K562 (cell line): ENCODE data around the gene ZNF778. TPM values are rescaled to one million over a fixed set of nuclear protein-coding genes. Genes with fewer than 3 reads are reported as not detected.
A peak's percentile ranks its signal among the peaks of the same experiment; 100 is the strongest.

Experiments used
- EHMT2 ChIP-seq: fragments of 450-650 bp; IDR thresholded peaks from 2 replicates; pipeline ENCODE4 v1.6.1; 2018; ENCODE audit warnings: antibody characterized with exemption
- KHSRP ChIP-seq: fragments of 450-650 bp; IDR thresholded peaks from 2 replicates; pipeline ENCODE4 v1.6.1; 2017
- NFRKB ChIP-seq: fragments of 450-650 bp; IDR thresholded peaks from 2 replicates; pipeline ENCODE4 v1.6.1; 2016; ENCODE audit warnings: low read depth
- POLR2G ChIP-seq: fragments of 200-400 bp; formaldehyde crosslinking; IDR thresholded peaks from 2 replicates; pipeline ENCODE4 v1.6.1; 2017; ENCODE audit warnings: low read depth, mild to moderate bottlenecking, antibody characterized with exemption, low read length, moderate library complexity
- POLR2H ChIP-seq: IDR thresholded peaks from 2 replicates; pipeline ENCODE4 v1.6.1; 2016; ENCODE audit warnings: missing genetic modification characterization, low read depth, mild to moderate bottlenecking, control low read depth, missing compliant biosample characterization, moderate library complexity
- RBM22 ChIP-seq: fragments of 200-400 bp; formaldehyde crosslinking; IDR thresholded peaks from 2 replicates; pipeline ENCODE4 v1.6.1; 2018; ENCODE audit warnings: low read length, low read depth; ENCODE audit not compliant: poor library complexity, severe bottlenecking
- SNIP1 ChIP-seq: fragments of 450-650 bp; IDR thresholded peaks from 2 replicates; pipeline ENCODE4 v1.7.1; 2017; ENCODE audit warnings: low read depth, mild to moderate bottlenecking
- SRSF3 ChIP-seq: fragments of 200-400 bp; formaldehyde crosslinking; IDR thresholded peaks from 2 replicates; pipeline ENCODE4 v1.6.1; 2016; ENCODE audit warnings: mild to moderate bottlenecking, low read length, moderate library complexity; ENCODE audit not compliant: insufficient read depth
- TCF7 ChIP-seq: sonication (generic); IDR thresholded peaks from 2 replicates; pipeline ENCODE4 v1.6.1; 2016; ENCODE audit warnings: antibody characterized with exemption, borderline replicate concordance
- TFAM ChIP-seq: fragments of 250-450 bp; sonication (Bioruptor Pico); conservative IDR thresholded peaks from 2 replicates; pipeline ENCODE4 v1.5.0; 2021; ENCODE audit warnings: mild to moderate bottlenecking, moderate library complexity
- TRIM24 ChIP-seq, 2 experiments: fragments of 450-650 bp; IDR thresholded peaks; 2 replicates each; pipeline ENCODE4 v1.6.1; 2016
- ZFX ChIP-seq: sonication (generic); formaldehyde crosslinking; IDR thresholded peaks from 2 replicates; pipeline ENCODE4 v1.8.0; 2022; ENCODE audit warnings: mild to moderate bottlenecking, missing genetic modification reagents, moderate library complexity
- ZNF146 ChIP-seq: IDR thresholded peaks from one replicate; pipeline ENCODE4 v1.6.1; 2018; ENCODE audit warnings: missing compliant biosample characterization; ENCODE audit not compliant: unreplicated experiment
- ZNF184 ChIP-seq: sonication (generic); formaldehyde crosslinking; IDR thresholded peaks from 2 replicates; pipeline ENCODE4 v1.5.0; 2020; ENCODE audit warnings: missing genetic modification reagents
- ZNF232 ChIP-seq: sonication (generic); formaldehyde crosslinking; IDR thresholded peaks from 2 replicates; pipeline ENCODE4 v1.8.0; 2022; ENCODE audit warnings: mild to moderate bottlenecking, missing genetic modification reagents
- polyA plus RNA-seq, 8 experiments: library from polyadenylated mRNA; depleted of rRNA in 4 of 8; stranded (reverse) in 5 of 8; unstranded in 3 of 8; fragments of >200 nt; fragmentation: Nextera tagmentation in 2 of 8; fragmentation: Illumina TruSeq in 1 of 8; extraction: Ambion mirVana in 2 of 8; extraction: Trizol in 1 of 8; gene quantifications; 2 replicates each; pipeline versions ENCODE4 v1.2.1 to v1.2.3, GENCODE V29; 2011 to 2014; ENCODE audit warnings: inconsistent platforms in 1 of 8, missing spikeins in 1 of 8
- total RNA-seq, 7 experiments: library from RNA; depleted of rRNA in 6 of 7; stranded (reverse); fragments of >200 nt in 6 of 7; fragmentation: Illumina TruSeq in 2 of 7; extraction: Trizol in 2 of 7; gene quantifications; 2 replicates each; pipeline versions ENCODE4 v1.2.1 to v1.2.3, GENCODE V29; 2011 to 2021; ENCODE audit warnings: low replicate concordance in 1 of 7
- TF ChIP-seq, protein P1 (sequence below): sonication (generic); formaldehyde crosslinking; IDR thresholded peaks from 2 replicates; pipeline ENCODE4 v1.8.1; 2023; ENCODE audit warnings: mild to moderate bottlenecking, missing genetic modification reagents
- TF ChIP-seq, protein P2 (sequence below): fragments of 450-650 bp; IDR thresholded peaks from 2 replicates; pipeline ENCODE4 v1.6.1; 2017; ENCODE audit warnings: antibody characterized with exemption
- TF ChIP-seq, protein P3 (sequence below): fragments of 250-450 bp; sonication (Bioruptor Pico); IDR thresholded peaks from 2 replicates; pipeline ENCODE4 v1.5.1; 2021; ENCODE audit warnings: mild to moderate bottlenecking
- TF ChIP-seq, protein P4 (sequence below): sonication (generic); formaldehyde crosslinking; IDR thresholded peaks from 2 replicates; pipeline ENCODE4 v1.4.0; 2020; ENCODE audit warnings: mild to moderate bottlenecking, missing genetic modification reagents
- TF ChIP-seq, protein P5 (sequence below): sonication (generic); formaldehyde crosslinking; IDR thresholded peaks from 2 replicates; pipeline ENCODE4 v1.8.1; 2022; ENCODE audit warnings: missing genetic modification reagents

Gene ZNF778
- total and polyA plus RNA-seq, 9 of the 15 experiments (the other 6 are each of a cell fraction or from before 2014, with no cell fraction given) = 0.70 to 60.6 (median 7.5) TPM

DNA sequence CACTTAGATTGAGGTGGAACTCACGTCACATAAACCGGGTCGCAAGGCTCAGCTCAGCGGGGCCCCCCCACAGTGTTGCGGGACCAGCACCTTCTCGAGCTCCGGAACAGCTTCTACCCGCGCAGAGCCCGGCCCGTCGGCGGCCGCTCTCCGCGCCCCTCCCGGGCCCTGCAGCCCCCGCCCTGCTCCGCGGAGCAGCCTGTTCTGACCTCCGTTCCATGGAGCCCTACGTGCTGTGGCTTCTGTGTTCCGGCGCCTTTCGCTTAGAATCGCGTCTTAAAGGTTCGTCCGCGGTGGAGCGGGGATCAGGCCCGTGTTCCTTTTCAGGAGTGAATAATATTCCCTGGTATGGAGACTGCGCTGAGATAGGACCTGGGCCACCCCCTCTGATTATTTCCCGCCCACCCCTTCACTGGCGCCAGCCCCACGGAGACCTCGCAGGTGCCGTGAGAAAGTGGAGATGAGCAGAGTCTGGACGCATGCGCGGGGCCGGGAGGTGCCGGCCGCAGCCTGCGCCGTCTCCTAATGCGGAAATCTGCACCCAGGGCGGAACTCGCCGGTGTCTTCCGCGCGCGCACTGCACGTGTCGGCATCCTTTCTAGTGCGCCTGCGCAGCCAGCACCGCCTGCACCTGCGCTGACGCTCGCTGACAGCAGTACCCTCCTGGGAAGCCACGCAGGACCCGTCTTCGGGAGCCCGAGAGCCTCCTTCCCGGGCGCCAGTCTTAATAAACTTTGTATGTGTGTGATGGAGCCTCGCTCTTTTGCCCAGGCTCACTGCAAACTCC lies 30.9 kb downstream of the ZNF778 start (continued):
- no peak for TF ChIP-seq EHMT2
- TF ChIP-seq, protein P1, sequence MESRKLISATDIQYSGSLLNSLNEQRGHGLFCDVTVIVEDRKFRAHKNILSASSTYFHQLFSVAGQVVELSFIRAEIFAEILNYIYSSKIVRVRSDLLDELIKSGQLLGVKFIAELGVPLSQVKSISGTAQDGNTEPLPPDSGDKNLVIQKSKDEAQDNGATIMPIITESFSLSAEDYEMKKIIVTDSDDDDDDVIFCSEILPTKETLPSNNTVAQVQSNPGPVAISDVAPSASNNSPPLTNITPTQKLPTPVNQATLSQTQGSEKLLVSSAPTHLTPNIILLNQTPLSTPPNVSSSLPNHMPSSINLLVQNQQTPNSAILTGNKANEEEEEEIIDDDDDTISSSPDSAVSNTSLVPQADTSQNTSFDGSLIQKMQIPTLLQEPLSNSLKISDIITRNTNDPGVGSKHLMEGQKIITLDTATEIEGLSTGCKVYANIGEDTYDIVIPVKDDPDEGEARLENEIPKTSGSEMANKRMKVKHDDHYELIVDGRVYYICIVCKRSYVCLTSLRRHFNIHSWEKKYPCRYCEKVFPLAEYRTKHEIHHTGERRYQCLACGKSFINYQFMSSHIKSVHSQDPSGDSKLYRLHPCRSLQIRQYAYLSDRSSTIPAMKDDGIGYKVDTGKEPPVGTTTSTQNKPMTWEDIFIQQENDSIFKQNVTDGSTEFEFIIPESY (CRISPR knock-in tag) = peak; percentile 78
- TF ChIP-seq TFAM (CRISPR knock-in tag) = no peak
- no peak for TF ChIP-seq TCF7
- TF ChIP-seq POLR2H (tag) = no peak
- TF ChIP-seq SNIP1 = no peak
- no peak for TF ChIP-seq RBM22
- TF ChIP-seq, protein P2, sequence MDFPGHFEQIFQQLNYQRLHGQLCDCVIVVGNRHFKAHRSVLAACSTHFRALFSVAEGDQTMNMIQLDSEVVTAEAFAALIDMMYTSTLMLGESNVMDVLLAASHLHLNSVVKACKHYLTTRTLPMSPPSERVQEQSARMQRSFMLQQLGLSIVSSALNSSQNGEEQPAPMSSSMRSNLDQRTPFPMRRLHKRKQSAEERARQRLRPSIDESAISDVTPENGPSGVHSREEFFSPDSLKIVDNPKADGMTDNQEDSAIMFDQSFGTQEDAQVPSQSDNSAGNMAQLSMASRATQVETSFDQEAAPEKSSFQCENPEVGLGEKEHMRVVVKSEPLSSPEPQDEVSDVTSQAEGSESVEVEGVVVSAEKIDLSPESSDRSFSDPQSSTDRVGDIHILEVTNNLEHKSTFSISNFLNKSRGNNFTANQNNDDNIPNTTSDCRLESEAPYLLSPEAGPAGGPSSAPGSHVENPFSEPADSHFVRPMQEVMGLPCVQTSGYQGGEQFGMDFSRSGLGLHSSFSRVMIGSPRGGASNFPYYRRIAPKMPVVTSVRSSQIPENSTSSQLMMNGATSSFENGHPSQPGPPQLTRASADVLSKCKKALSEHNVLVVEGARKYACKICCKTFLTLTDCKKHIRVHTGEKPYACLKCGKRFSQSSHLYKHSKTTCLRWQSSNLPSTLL = no peak
- no peak for TF ChIP-seq NFRKB
- TF ChIP-seq, protein P3, sequence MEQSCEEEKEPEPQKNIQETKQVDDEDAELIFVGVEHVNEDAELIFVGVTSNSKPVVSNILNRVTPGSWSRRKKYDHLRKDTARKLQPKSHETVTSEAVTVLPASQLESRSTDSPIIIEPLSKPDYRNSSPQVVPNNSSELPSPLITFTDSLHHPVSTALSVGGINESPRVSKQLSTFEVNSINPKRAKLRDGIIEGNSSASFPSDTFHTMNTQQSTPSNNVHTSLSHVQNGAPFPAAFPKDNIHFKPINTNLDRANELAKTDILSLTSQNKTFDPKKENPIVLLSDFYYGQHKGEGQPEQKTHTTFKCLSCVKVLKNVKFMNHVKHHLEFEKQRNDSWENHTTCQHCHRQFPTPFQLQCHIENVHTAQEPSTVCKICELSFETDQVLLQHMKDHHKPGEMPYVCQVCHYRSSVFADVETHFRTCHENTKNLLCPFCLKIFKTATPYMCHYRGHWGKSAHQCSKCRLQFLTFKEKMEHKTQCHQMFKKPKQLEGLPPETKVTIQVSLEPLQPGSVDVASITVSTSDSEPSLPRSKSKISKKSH = no peak
- peak; percentile 23; the same call in 1 of the 2 replicates for TF ChIP-seq POLR2G
- peak; percentile 87 for TF ChIP-seq ZNF146 (CRISPR knock-in tag)
- TF ChIP-seq ZFX (CRISPR knock-in tag) = no peak
- TF ChIP-seq KHSRP = no peak
- no peak for TF ChIP-seq SRSF3
- no peak for TF ChIP-seq TRIM24 (IDR thresholded peaks at IDR 0.05)
- TF ChIP-seq, protein P4, sequence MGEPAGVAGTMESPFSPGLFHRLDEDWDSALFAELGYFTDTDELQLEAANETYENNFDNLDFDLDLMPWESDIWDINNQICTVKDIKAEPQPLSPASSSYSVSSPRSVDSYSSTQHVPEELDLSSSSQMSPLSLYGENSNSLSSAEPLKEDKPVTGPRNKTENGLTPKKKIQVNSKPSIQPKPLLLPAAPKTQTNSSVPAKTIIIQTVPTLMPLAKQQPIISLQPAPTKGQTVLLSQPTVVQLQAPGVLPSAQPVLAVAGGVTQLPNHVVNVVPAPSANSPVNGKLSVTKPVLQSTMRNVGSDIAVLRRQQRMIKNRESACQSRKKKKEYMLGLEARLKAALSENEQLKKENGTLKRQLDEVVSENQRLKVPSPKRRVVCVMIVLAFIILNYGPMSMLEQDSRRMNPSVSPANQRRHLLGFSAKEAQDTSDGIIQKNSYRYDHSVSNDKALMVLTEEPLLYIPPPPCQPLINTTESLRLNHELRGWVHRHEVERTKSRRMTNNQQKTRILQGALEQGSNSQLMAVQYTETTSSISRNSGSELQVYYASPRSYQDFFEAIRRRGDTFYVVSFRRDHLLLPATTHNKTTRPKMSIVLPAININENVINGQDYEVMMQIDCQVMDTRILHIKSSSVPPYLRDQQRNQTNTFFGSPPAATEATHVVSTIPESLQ (CRISPR knock-in tag) = no peak
- no peak for TF ChIP-seq ZNF232 (CRISPR knock-in tag)
- peak; percentile 64 for TF ChIP-seq ZNF184
- TF ChIP-seq, protein P5, sequence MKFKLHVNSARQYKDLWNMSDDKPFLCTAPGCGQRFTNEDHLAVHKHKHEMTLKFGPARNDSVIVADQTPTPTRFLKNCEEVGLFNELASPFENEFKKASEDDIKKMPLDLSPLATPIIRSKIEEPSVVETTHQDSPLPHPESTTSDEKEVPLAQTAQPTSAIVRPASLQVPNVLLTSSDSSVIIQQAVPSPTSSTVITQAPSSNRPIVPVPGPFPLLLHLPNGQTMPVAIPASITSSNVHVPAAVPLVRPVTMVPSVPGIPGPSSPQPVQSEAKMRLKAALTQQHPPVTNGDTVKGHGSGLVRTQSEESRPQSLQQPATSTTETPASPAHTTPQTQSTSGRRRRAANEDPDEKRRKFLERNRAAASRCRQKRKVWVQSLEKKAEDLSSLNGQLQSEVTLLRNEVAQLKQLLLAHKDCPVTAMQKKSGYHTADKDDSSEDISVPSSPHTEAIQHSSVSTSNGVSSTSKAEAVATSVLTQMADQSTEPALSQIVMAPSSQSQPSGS = no peak
